Smooth muscle cell (in vitro differentiated cells): Measurements from ENCODE around the gene TMEFF2. TPM values are rescaled to one million over a fixed set of nuclear protein-coding genes. Genes with fewer than 3 reads are reported as not detected.
"Not testable (repeated sequence)": the region's sequence is repeated elsewhere in the genome, so short reads cannot be mapped to it uniquely, and the experiment has no call there.

Source experiments
- DNase-seq: peaks from one replicate; lab custom pipeline; 2025; ENCODE audit not compliant: unreplicated experiment; lab: John Stamatoyannopoulos, UW
- H2AFZ ChIP-seq: fragments of 200-600 bp; sonication (generic); 2 replicates; pipeline ENCODE4 v1.6.0; 2016; ENCODE audit warnings: antibody characterized with exemption, low read depth, mild to moderate bottlenecking
- H3F3A ChIP-seq: fragments of 200-600 bp; sonication (generic); 2 replicates; pipeline ENCODE4 v1.6.0; 2017; ENCODE audit warnings: antibody characterized with exemption, low read depth
- H3K27ac ChIP-seq: fragments of 200-600 bp; sonication (generic); 2 replicates; pipeline ENCODE4 v1.5.1; 2016; ENCODE audit warnings: low read depth, mild to moderate bottlenecking
- H3K27me3 ChIP-seq: fragments of 200-600 bp; sonication (generic); 2 replicates; pipeline ENCODE4 v1.6.1; 2016; ENCODE audit warnings: low read depth, mild to moderate bottlenecking
- H3K36me3 ChIP-seq: fragments of 200-600 bp; sonication (generic); 2 replicates; pipeline ENCODE4 v1.5.1; 2016; ENCODE audit warnings: low read depth
- H3K4me1 ChIP-seq: fragments of 200-600 bp; sonication (generic); 2 replicates; pipeline ENCODE4 v1.5.1; 2016; ENCODE audit warnings: low read depth
- H3K4me2 ChIP-seq: fragments of 200-600 bp; sonication (generic); 2 replicates; pipeline ENCODE4 v1.6.0; 2016; ENCODE audit warnings: mild to moderate bottlenecking
- H3K4me3 ChIP-seq: fragments of 200-600 bp; sonication (generic); 2 replicates; pipeline ENCODE4 v1.5.1; 2016; ENCODE audit warnings: mild to moderate bottlenecking
- H3K79me2 ChIP-seq: fragments of 200-600 bp; sonication (generic); 2 replicates; pipeline ENCODE4 v1.6.0; 2016; ENCODE audit warnings: low read depth, mild to moderate bottlenecking
- H3K9ac ChIP-seq: fragments of 200-600 bp; sonication (generic); 2 replicates; pipeline ENCODE4 v1.6.0; 2016; ENCODE audit warnings: low read depth
- H3K9me3 ChIP-seq: fragments of 200-600 bp; sonication (generic); replicated peaks from 2 replicates; pipeline ENCODE4 v1.5.1; 2016; ENCODE audit warnings: low read depth
- H4K20me1 ChIP-seq: fragments of 200-600 bp; sonication (generic); 2 replicates; pipeline ENCODE4 v1.6.0; 2016; ENCODE audit warnings: low read depth
- CTCF ChIP-seq: fragments of 200-600 bp; sonication (generic); IDR thresholded peaks from 2 replicates; pipeline ENCODE4 v1.5.1; 2017; ENCODE audit warnings: borderline replicate concordance, mild to moderate bottlenecking, antibody characterized with exemption; ENCODE audit not compliant: insufficient read depth, poor library complexity, severe bottlenecking
- WGBS: methylation state at CpG from one replicate; pipeline ENCODE4 v1.1.7; 2016; ENCODE audit warnings: low lambda C conversion rate; 5-methylcytosine and 5-hydroxymethylcytosine counted together
- polyA plus RNA-seq: library from polyadenylated mRNA; unstranded; fragments of >200 nt; fragmentation: Nextera tagmentation; extraction: Ambion mirVana; gene quantifications from 2 replicates; pipeline ENCODE4 v1.2.1, GENCODE V29; 2016
- total RNA-seq: library from RNA; depleted of rRNA; stranded (reverse); fragments of >200 nt; gene quantifications from 2 replicates; pipeline ENCODE4 v1.2.3, GENCODE V29; 2014

TMEFF2 gene
- total and polyA plus RNA-seq, 2 experiments from 2014 or later = not detected

DNA sequence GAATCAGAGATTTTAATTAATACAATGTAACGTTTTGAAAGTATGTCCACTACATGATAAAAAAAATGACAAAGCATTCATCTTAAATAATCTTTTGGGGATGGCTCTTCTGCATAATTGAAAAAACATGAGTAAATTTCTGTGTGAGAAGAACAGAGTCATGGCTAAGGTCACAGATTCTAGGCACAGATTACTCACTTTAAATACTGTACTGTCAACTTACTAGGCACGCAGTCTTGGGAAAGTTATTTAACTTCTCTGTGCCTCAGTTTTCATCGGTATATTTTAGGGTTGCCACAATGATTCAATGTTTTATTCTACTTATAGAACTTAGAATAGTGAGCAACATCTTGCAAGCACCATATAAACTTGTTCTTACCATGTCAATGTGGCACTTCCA, 49.2 kb downstream of the TMEFF2 start:
- WGBS = 92% methylated on average over 3 of the region's 3 CpGs
- Histone ChIP-seq H2AFZ (no peak overlapping the region), H3K27ac (no peak overlapping the region), H3K9ac (no peak overlapping the region), H3K27me3 (no peaks in the 10 kb centered on the region), H4K20me1 (no peaks in the 10 kb centered on the region), H3K36me3 (no peaks in the 10 kb centered on the region), H3K9me3 (no peaks in the 10 kb centered on the region), H3K4me1 (peaks cover 12% of the 10 kb centered on the region), H3K4me2 (no peak overlapping the region), H3F3A (no peaks in the 10 kb centered on the region), H3K4me3 (no peak overlapping the region), H3K79me2 (no peaks in the 10 kb centered on the region)
- no peak for TF ChIP-seq CTCF
- no peak for DNase-seq

- no peaks in the 10 kb centered on the region for H4K20me1 ChIP-seq
- no peaks in the 10 kb centered on the region for H3K27me3 ChIP-seq
- H3K4me2 ChIP-seq = no peak overlapping the region
- no peak overlapping the region for H2AFZ ChIP-seq
- H3K9ac ChIP-seq = no peak overlapping the region
- no peaks in the 10 kb centered on the region for H3K36me3 ChIP-seq
- no peak for TF ChIP-seq CTCF
- no peak overlapping the region for H3K4me3 ChIP-seq
- no peaks in the 10 kb centered on the region for H3K4me1 ChIP-seq
- no peaks in the 10 kb centered on the region for H3K79me2 ChIP-seq
- H3K9me3 ChIP-seq = no peaks in the 10 kb centered on the region
- no peaks in the 10 kb centered on the region for H3F3A ChIP-seq
- DNase-seq = no peak
- H3K27ac ChIP-seq = no peak overlapping the region
- 84% methylated on average over 7 of the region's 7 CpGs for WGBS
These were observed 54.4 kb downstream of the TMEFF2 start for GRCh38 chr2:192140236-192140839.

GRCh38 chr2:192139813-192140212, 54.9 kb downstream of the TMEFF2 start:
- H3K4me3 ChIP-seq = no peak overlapping the region
- WGBS = 41% methylated on average over 1 of the region's 1 CpG
- no peak overlapping the region for H3K9ac ChIP-seq
- no peaks in the 10 kb centered on the region for H3K79me2 ChIP-seq
- H3K27ac ChIP-seq = no peak overlapping the region
- DNase-seq = no peak
- H3K4me1 ChIP-seq = no peaks in the 10 kb centered on the region
- no peaks in the 10 kb centered on the region for H4K20me1 ChIP-seq
- TF ChIP-seq CTCF = no peak
- H3K4me2 ChIP-seq = no peak overlapping the region
- no peaks in the 10 kb centered on the region for H3F3A ChIP-seq
- H3K27me3 ChIP-seq = no peaks in the 10 kb centered on the region
- H3K36me3 ChIP-seq = no peaks in the 10 kb centered on the region
- H2AFZ ChIP-seq = no peak overlapping the region
- no peaks in the 10 kb centered on the region for H3K9me3 ChIP-seq

GRCh38 chr2:192137451-192137850, 57.3 kb downstream of the TMEFF2 start:
- Histone ChIP-seq H3K4me3 (no peak overlapping the region), H3F3A (no peaks in the 10 kb centered on the region), H3K27ac (no peak overlapping the region), H2AFZ (no peak overlapping the region), H3K79me2 (no peaks in the 10 kb centered on the region), H3K27me3 (no peaks in the 10 kb centered on the region), H3K4me1 (no peaks in the 10 kb centered on the region), H3K9me3 (no peaks in the 10 kb centered on the region), H4K20me1 (no peaks in the 10 kb centered on the region), H3K4me2 (no peak overlapping the region), H3K9ac (no peak overlapping the region), H3K36me3 (no peaks in the 10 kb centered on the region)
- WGBS = 85% methylated on average over 1 of the region's 1 CpG
- TF ChIP-seq CTCF = no peak
- no peak for DNase-seq

- H3K9me3 ChIP-seq, H3K36me3 ChIP-seq, DNase-seq, H3K4me1 ChIP-seq, H3K27me3 ChIP-seq, H3K9ac ChIP-seq, H3K79me2 ChIP-seq, H3K4me2 ChIP-seq, H3K27ac ChIP-seq, H3F3A ChIP-seq, H4K20me1 ChIP-seq, H2AFZ ChIP-seq, H3K4me3 ChIP-seq: not testable (repeated sequence)
- 88% methylated on average over 13 of the region's 15 CpGs for WGBS
These were observed 62.1 kb downstream of the TMEFF2 start for GRCh38 chr2:192132604-192133003.

DNA sequence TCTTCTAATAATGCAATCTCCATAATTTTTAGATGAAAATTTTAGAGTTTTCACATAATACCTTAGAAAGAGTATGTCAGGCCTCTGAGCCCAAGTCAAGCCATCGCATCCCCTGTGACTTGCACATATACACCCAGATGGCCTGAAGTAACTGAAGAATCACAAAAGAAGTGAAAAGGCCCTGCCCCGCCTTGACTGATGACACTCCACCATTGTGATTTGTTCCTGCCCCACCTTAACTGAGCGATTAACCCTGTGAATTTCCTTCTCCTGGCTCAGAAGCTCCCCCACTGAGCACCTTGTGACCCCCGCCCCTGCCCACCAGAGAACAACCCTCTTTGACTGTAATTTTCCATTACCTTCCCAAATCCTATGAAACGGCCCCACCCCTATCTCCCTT, 64.4 kb downstream of the TMEFF2 start:
- DNase-seq, H3K4me3 ChIP-seq, H3K36me3 ChIP-seq, H3K4me1 ChIP-seq, H3F3A ChIP-seq, H3K9ac ChIP-seq, H2AFZ ChIP-seq, H4K20me1 ChIP-seq, H3K27ac ChIP-seq, H3K4me2 ChIP-seq, H3K79me2 ChIP-seq, H3K9me3 ChIP-seq, H3K27me3 ChIP-seq: not testable (repeated sequence)
- 89% methylated on average over 5 of the region's 5 CpGs for WGBS
